Brain microvascular endothelial cell (primary cell): ENCODE measurements around the gene TERC.
A peak's percentile ranks its signal among the peaks of the same experiment; 100 is the strongest.

Source experiments
- DNase-seq: peaks from one replicate; pipeline ENCODE4 v3.0.0-alpha.2; 2020
- H3K27ac ChIP-seq: fragments of 250-450 bp; sonication (Bioruptor Pico); 2 replicates; pipeline ENCODE4 v1.5.1; 2020; ENCODE audit warnings: mild to moderate bottlenecking, moderate library complexity
- H3K27me3 ChIP-seq: fragments of 250-450 bp; sonication (Bioruptor Pico); replicated peaks from 2 replicates; pipeline ENCODE4 v1.5.1; 2020; ENCODE audit warnings: mild to moderate bottlenecking
- H3K36me3 ChIP-seq: fragments of 250-450 bp; sonication (Bioruptor Pico); replicated peaks from 2 replicates; pipeline ENCODE4 v1.5.1; 2020; ENCODE audit warnings: mild to moderate bottlenecking
- H3K4me3 ChIP-seq: 2 replicates; pipeline ENCODE4 v1.5.1; 2011; ENCODE audit warnings: low read depth, mild to moderate bottlenecking, control low read depth, low read length, moderate library complexity
- in situ Hi-C: cut with HindIII; loops from 2 replicates; pipeline ENCODE4 v1.10.0; 2017; ENCODE audit warnings: low sequenced_read_pairs, low pct_ligation_motif_present
- TF ChIP-seq, protein P1 (sequence below): IDR thresholded peaks from 2 replicates; pipeline ENCODE4 v1.5.1; 2011; ENCODE audit warnings: low read depth, mild to moderate bottlenecking, moderate library complexity, low read length, control low read depth, inconsistent platforms; ENCODE audit errors: missing control alignments

TERC gene

GRCh38 chr3:169764312-169764881 lies 463 bp downstream of the TERC start:
- in situ Hi-C loops: no loop called here
- TF ChIP-seq, protein P1, sequence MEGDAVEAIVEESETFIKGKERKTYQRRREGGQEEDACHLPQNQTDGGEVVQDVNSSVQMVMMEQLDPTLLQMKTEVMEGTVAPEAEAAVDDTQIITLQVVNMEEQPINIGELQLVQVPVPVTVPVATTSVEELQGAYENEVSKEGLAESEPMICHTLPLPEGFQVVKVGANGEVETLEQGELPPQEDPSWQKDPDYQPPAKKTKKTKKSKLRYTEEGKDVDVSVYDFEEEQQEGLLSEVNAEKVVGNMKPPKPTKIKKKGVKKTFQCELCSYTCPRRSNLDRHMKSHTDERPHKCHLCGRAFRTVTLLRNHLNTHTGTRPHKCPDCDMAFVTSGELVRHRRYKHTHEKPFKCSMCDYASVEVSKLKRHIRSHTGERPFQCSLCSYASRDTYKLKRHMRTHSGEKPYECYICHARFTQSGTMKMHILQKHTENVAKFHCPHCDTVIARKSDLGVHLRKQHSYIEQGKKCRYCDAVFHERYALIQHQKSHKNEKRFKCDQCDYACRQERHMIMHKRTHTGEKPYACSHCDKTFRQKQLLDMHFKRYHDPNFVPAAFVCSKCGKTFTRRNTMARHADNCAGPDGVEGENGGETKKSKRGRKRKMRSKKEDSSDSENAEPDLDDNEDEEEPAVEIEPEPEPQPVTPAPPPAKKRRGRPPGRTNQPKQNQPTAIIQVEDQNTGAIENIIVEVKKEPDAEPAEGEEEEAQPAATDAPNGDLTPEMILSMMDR: no peak
- no peaks in the 10 kb centered on the region for H3K36me3 ChIP-seq
- no peaks in the 10 kb centered on the region for H3K27me3 ChIP-seq
- peak overlapping the region; percentile 75 for H3K4me3 ChIP-seq
- peak; percentile 29 for DNase-seq
- peak overlapping the region; percentile 75 for H3K27ac ChIP-seq

DNA sequence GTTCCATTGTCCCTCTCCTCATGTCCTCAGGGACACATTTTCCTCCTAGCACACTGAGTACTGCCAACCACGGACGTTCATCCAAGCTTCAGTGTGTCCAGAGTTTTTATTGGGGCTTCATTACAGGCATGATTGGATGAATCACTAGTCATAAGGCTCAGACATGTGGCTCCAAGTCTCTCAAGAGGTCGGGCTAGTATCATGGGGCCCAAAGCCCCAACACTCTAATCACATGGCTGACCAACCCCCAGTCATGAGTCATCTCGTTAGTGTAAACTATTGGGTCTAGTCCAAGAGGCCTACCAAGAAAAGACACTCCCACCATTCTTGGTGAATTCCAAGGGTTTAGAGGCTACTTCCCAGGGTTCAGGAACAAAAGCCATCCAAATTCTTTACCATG lies 4.4 kb downstream of the TERC start:
- Histone ChIP-seq H3K27ac (peak overlapping the region; percentile 13), H3K27me3 (no peaks in the 10 kb centered on the region), H3K4me3 (no peak overlapping the region), H3K36me3 (no peaks in the 10 kb centered on the region)
- in situ Hi-C loops: no loop called here
- DNase-seq: peak; percentile 80
- TF ChIP-seq, protein P1: no peak

DNA sequence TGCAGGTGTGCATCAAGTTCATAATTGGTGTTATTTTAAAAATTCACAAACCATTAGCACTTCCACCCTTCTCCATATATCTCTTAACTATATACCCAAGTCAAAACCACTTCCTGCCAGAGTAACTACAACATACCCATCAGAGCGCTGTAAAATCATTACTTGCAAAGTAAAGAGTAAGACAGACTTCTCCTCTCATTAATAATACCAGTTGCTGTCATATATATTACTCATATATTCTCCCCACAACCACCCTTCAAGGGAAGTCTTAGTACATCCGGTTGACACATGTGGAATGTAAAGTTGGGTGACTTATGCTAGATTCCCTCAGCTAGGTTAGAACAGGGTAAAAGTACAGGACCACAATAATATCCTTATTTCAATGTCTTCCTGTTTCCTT lies 5.6 kb downstream of the TERC start:
- peak; percentile 43 for DNase-seq
- no peaks in the 10 kb centered on the region for H3K27me3 ChIP-seq
- TF ChIP-seq, protein P1: no peak
- H3K36me3 ChIP-seq: no peaks in the 10 kb centered on the region
- no peak overlapping the region for H3K4me3 ChIP-seq
- H3K27ac ChIP-seq: peak overlapping the region; percentile 13
- in situ Hi-C loops: no loop called here

DNA sequence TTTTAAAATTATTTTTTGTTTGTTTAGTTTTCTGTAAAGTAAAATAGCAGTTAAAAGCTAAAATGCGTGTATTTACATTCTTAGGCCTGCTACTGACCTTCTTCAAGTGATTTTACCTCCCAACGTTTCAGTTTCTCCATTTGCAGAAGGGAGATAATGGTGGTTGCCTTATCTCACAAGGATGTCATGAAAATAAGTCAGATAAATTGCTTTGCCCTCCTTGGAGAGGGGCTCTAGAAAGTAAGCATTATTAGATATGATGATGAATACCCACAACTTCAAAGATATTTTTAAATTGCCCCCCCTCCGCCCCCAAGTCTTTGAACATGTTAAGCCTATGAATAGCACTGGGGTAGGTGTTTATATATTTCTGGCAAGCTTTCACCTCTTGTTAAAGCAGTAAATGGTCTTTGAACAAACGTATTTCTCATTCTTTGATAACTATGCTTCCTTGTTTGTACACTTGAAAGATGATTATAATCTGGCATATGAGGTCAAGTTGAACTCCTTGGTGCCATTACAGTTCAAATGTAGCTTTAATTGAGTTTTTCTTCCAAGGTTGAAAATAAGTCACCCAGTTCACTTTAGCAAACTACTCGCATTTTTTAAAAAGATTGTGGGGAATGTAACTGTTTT lies 6.4 kb downstream of the TERC start:
- no peak overlapping the region for H3K27ac ChIP-seq
- H3K4me3 ChIP-seq: no peak overlapping the region
- TF ChIP-seq, protein P1: no peak
- in situ Hi-C loops: no loop called here
- DNase-seq: no peak
- no peaks in the 10 kb centered on the region for H3K27me3 ChIP-seq
- no peaks in the 10 kb centered on the region for H3K36me3 ChIP-seq

DNA sequence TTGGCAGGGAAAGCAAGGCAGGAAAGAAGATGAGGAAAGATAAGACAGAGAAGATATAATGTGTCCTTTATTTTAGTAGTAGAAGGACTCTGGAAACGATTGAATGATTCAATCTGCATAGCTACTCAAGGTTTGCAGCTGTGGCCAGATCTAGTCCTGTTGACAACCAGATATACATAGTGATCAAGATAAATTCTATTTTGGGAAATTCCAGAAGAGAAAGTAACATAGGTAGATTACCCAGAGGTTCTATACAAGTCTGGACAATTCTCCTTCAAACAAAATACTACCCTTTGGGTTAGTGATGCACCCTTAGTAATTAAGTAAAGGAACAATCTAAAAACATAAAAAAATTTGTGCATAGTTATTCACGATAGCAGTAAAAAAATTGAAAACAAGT lies 9.4 kb downstream of the TERC start:
- Histone ChIP-seq H3K36me3 (no peaks in the 10 kb centered on the region), H3K4me3 (no peak overlapping the region), H3K27me3 (no peaks in the 10 kb centered on the region), H3K27ac (no peak overlapping the region)
- TF ChIP-seq, protein P1: no peak
- in situ Hi-C loops: no loop called here
- no peak for DNase-seq

GRCh38 chr3:169754711-169755110 lies 10.1 kb downstream of the TERC start:
- H3K27ac ChIP-seq: no peak overlapping the region
- TF ChIP-seq, protein P1: no peak

More at GRCh38 chr3:169754711-169755110, 10.1 kb downstream of the TERC start:
- Histone ChIP-seq H3K27me3 (no peaks in the 10 kb centered on the region), H3K4me3 (no peak overlapping the region), H3K36me3 (no peaks in the 10 kb centered on the region)
- in situ Hi-C loops: no loop called here
- DNase-seq: no peak
